HCT116 (cell line): ENCODE data around the gene SORT1.

Experiments
- POLR2AphosphoS5 ChIP-seq: IDR thresholded peaks from 2 replicates; pipeline ENCODE4 v1.6.1; 2011; ENCODE audit warnings: mild to moderate bottlenecking, low read depth, low read length, moderate library complexity
- TF ChIP-seq, protein P1 (sequence below), 3 experiments: fragments of 200-600 bp in 1 of 3; sonication (generic) in 1 of 3; IDR thresholded peaks in 2 of 3; conservative IDR thresholded peaks in 1 of 3; 2 replicates each; pipeline ENCODE4 v1.5.1; 2012 to 2017; ENCODE audit warnings: low read depth in 2 of 3, low read length in 2 of 3, antibody characterized with exemption in 1 of 3, borderline replicate concordance in 1 of 3, control low read depth in 1 of 3, mild to moderate bottlenecking in 1 of 3, mixed read lengths in 1 of 3, mixed run types in 1 of 3, moderate library complexity in 1 of 3; ENCODE audit not compliant: insufficient read depth in 1 of 3

- no peak for TF ChIP-seq POLR2AphosphoS5
- TF ChIP-seq, protein P1, sequence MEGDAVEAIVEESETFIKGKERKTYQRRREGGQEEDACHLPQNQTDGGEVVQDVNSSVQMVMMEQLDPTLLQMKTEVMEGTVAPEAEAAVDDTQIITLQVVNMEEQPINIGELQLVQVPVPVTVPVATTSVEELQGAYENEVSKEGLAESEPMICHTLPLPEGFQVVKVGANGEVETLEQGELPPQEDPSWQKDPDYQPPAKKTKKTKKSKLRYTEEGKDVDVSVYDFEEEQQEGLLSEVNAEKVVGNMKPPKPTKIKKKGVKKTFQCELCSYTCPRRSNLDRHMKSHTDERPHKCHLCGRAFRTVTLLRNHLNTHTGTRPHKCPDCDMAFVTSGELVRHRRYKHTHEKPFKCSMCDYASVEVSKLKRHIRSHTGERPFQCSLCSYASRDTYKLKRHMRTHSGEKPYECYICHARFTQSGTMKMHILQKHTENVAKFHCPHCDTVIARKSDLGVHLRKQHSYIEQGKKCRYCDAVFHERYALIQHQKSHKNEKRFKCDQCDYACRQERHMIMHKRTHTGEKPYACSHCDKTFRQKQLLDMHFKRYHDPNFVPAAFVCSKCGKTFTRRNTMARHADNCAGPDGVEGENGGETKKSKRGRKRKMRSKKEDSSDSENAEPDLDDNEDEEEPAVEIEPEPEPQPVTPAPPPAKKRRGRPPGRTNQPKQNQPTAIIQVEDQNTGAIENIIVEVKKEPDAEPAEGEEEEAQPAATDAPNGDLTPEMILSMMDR (IDR thresholded peaks at IDR 0.05 in 2 of 3, conservative IDR thresholded peaks at IDR 0.05 in 1 of 3; ENCODE audit: borderline replicate concordance in 1 of 3, insufficient read depth in 1 of 3, low read depth in 2 of 3, low read length in 2 of 3), result no peak
Measured at GRCh38 chr1:109307274-109308021, 90.3 kb downstream of the SORT1 start.
